K562 treated with DMSO at 1 percent for 12 hours (cell line): Measurements from ENCODE around the gene BMP4. TPM values are rescaled to one million over a fixed set of nuclear protein-coding genes. Genes with fewer than 3 reads are reported as not detected.

Experiments used
- total RNA-seq: library from RNA; unstranded; fragments of 300-600 nt; gene quantifications from 2 replicates; pipeline ENCODE4 v1.2.3, GENCODE V29; 2022; ENCODE audit not compliant: insufficient read depth

The BMP4 gene
- total RNA-seq: not detected in 2 replicates

DNA sequence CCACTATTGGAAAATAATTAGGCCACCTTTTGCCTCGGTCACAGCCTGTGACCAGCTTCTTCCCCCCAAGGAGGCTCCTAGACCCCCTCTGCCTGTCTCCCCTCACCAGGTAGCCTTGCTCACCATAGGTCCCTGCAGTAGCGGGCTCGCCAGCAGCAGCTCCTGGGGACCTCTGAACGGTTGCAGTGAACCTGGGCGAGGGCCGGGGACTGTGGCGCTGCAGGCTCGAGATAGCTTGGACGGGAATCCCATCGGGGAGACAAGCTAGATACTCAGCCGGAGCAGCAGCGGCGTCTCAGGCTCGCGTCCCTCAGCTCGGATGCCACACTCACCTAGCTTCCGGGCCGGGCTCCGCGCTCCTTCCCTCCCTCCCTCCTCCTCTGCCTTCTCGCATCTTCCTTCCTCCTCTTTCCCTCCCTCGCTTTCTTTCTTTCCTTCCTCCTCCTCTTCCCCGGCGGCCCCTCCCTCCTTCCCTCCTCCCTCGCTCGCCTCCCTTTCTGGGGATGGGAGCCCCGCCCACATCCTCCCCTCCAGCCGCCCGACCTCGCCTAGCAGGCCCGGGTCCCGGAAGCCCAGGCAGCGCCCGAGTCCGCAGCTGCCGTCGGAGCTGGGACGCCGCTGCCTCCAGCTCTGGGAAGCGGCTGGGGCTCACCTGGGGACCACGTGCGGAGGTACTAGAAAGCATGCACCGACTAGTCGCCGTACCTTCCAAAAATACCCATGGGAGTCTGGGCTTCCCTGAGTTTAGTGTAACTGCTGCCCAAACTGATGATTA lies at the start of gene BMP4:
TSS of gene BMP4 (minus strand) at position 399 of the 775 bp plus-strand sequence. CDS start 4,603 bp downstream, outside the sequence.

